Activated CD4-positive, alpha-beta memory T cell treated with anti-CD3 and anti-CD28 coated beads, Interleukin-2, amount 10 ng/mL, durations not matched to agents 7 days and 5 days (primary cell): ENCODE data around the gene GRB14. TPM values are rescaled to one million over a fixed set of nuclear protein-coding genes. Genes with fewer than 3 reads are reported as not detected.

Experiments used
- CTCF ChIA-PET: fragments of 350-600 bp; sonication (Branson Sonifier 250); formaldehyde crosslinking; loops from one replicate; lab custom pipeline; 2021; ENCODE audit warnings: antibody characterized with exemption, inconsistent platforms; lab: Charles Lee
- POLR2A ChIA-PET: fragments of 350-600 bp; sonication (Branson Sonifier 250); formaldehyde crosslinking; loops from one replicate; lab custom pipeline; 2021; ENCODE audit warnings: antibody characterized with exemption; lab: Charles Lee
- DNase-seq: peaks from one replicate; pipeline ENCODE4 v3.0.0-alpha.2; 2020
- H3K27ac Mint-ChIP-seq: one replicate; pipeline ENCODE4 v1.8.0; 2021; ENCODE audit warnings: mild to moderate bottlenecking, mixed read lengths
- H3K27me3 Mint-ChIP-seq: one replicate; pipeline ENCODE4 v1.8.0; 2021; ENCODE audit warnings: mixed read lengths
- H3K36me3 Mint-ChIP-seq: one replicate; pipeline ENCODE4 v1.8.0; 2021; ENCODE audit warnings: low read depth, mixed read lengths
- H3K4me1 Mint-ChIP-seq: one replicate; pipeline ENCODE4 v1.8.0; 2021; ENCODE audit warnings: mixed read lengths
- H3K4me3 Mint-ChIP-seq: one replicate; pipeline ENCODE4 v1.8.0; 2021; ENCODE audit warnings: mild to moderate bottlenecking, mixed read lengths
- H3K9me3 Mint-ChIP-seq: one replicate; pipeline ENCODE4 v1.8.0; 2021; ENCODE audit warnings: mixed read lengths
- total RNA-seq, 2 experiments: library from RNA; stranded (reverse); gene quantifications; one replicate each; pipeline ENCODE4 v1.2.3, GENCODE V29; 2021

The GRB14 gene
- total RNA-seq, 2 experiments from 2014 or later: not detected

DNA sequence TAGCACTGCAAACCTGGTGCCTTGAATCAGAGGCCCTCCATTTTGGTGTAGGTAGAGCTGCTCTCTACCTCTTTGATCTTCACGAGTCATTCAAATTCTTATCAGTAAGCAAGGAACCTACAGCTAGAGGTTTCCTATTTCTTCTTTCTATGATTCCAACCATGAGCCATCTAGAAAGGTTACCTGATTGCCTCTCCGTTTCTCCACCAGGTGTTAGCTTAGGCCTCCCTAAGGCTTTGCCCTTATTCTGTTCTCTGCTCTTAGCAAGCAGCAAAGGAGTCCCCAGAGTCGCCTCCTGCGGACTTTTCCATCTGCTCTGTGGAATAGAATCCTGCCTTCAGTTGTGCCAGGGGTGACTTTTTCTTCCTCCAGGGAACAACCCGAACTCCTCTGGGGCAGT is 173.6 kb downstream of the GRB14 start:
- Mint-ChIP-seq H3K9me3 (peaks cover 5% of the 10 kb centered on the region), H3K27ac (no peak overlapping the region), H3K27me3 (no peaks in the 10 kb centered on the region), H3K4me1 (no peaks in the 10 kb centered on the region), H3K4me3 (no peak overlapping the region), H3K36me3 (no peaks in the 10 kb centered on the region)
- ChIA-PET POLR2A (no interaction called here), CTCF (no interaction called here)
- DNase-seq: no peak

Other genes with a start within 250 kb of the GRB14 start
- not detected for gene COBLL1, start 220.3 kb upstream of the GRB14 start, total RNA-seq